ENCODE data around the gene AZGP1. TPM values are rescaled to one million over a fixed set of nuclear protein-coding genes. Genes with fewer than 3 reads are reported as not detected.

The AZGP1 gene
- total RNA-seq, 3 donors from 2014 or later (not counting 1 experiment from before 2014, with no cell fraction given) = not detected

DNA sequence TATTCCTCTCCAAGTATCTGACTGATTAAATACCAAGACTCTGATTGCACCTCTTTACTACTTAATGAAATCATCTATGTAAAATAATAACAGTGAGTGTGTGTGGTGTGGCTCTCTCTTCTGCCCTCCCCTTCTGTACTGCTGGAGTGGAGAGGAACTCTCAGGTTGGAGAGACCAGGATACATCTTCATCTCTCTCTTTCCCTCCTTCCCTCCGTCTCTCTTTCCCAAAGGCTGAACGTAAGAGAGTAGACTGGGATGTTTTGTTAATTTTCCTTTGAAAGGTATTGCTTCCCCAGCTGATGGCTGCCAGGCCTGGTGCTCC is 46.1 kb downstream of the AZGP1 start:
- H3K4me3 ChIP-seq (ENCODE audit: low read length) = no peak overlapping the region
- Mint-ChIP-seq H3K27ac (no peak overlapping the region), H3K4me1 (peaks cover 0 to 5% of the 10 kb centered on the region in 2 donors), H3K27me3 (ENCODE audit: low read depth in 2 of 2) (peaks cover 53 to 71% of the 10 kb centered on the region in 2 donors), H3K36me3 (no peaks in the 10 kb centered on the region), H3K4me3 (no peak overlapping the region), H3K9me3 (no peaks in the 10 kb centered on the region)
- H3K36me3 ChIP-seq (ENCODE audit: control insufficient read depth, insufficient read depth, low read length) = no peaks in the 10 kb centered on the region
- H3K27ac ChIP-seq (ENCODE audit: low read length) = no peak overlapping the region
- no peak for DNase-seq
- ATAC-seq = peak in 1 of 3 donors; percentile 10
- peaks cover 8% of the 10 kb centered on the region for H3K27me3 ChIP-seq (ENCODE audit: control insufficient read depth, insufficient read depth, low read length)
- H3K9me3 ChIP-seq (ENCODE audit: control insufficient read depth, insufficient read depth, low read length) = no peaks in the 10 kb centered on the region
- WGBS (ENCODE audit: insufficient coverage) = no CpG with 5 or more reads among the region's 2 CpGs
- intact Hi-C loops (cut with micrococcal nuclease) = no loop called here
- TF ChIP-seq, protein P1, sequence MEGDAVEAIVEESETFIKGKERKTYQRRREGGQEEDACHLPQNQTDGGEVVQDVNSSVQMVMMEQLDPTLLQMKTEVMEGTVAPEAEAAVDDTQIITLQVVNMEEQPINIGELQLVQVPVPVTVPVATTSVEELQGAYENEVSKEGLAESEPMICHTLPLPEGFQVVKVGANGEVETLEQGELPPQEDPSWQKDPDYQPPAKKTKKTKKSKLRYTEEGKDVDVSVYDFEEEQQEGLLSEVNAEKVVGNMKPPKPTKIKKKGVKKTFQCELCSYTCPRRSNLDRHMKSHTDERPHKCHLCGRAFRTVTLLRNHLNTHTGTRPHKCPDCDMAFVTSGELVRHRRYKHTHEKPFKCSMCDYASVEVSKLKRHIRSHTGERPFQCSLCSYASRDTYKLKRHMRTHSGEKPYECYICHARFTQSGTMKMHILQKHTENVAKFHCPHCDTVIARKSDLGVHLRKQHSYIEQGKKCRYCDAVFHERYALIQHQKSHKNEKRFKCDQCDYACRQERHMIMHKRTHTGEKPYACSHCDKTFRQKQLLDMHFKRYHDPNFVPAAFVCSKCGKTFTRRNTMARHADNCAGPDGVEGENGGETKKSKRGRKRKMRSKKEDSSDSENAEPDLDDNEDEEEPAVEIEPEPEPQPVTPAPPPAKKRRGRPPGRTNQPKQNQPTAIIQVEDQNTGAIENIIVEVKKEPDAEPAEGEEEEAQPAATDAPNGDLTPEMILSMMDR (IDR thresholded peaks at IDR 0.05) = no peak
- peaks cover 6% of the 10 kb centered on the region for H3K4me1 ChIP-seq (ENCODE audit: control insufficient read depth, insufficient read depth, low read length)

DNA sequence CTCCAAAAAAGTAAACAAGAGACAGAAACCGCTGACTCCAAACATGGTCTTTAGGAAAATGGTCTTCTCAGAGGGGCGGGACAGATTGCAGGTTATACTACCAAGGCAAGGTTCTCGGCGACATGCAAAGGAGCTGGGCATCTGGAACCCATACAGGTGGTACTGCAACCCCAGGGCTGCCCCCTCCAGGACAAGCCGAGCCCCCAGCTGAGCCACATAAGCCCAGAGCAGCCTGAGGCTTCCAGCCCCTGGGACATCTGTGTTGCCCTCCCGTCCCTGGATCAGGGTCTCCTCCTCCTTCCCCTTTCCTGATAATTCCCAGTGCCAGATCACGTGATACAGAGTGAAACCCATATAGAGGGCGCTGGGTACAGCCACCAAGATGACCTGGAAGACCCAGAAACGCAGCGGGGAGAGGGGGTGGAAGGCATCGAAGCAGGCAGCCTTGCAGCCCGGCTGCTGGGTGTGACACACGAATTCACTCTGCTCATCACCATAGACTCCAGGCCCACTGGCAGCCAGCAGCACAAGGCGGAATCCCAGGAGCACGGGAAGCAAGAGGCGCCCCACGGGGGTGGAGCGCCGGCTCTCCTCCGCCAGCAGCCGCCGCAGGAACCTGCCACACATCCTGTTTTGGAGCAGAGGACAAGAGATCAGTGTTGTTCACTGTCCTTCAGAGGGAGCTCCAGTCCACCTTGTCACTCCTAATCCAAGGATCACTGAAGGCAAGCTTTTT is 46.7 kb downstream of the AZGP1 start, which contains the start of gene GJC3:
Gene GJC3, minus strand, starts transcription at position 627 of the 736 bp plus-strand sequence. Its CDS starts 0 bp downstream, at position 627.
- WGBS (ENCODE audit: insufficient coverage) = 21% methylated on average over 21 of the region's 22 CpGs
- DNase-seq (peak in 1 of 2 donors; percentile 65), ATAC-seq (peak in 2 of 3 donors; percentile 44 to 57)
- intact Hi-C loops (cut with micrococcal nuclease) = no loop called here
- H3K27ac ChIP-seq (ENCODE audit: low read length) = no peak within 1 kb of the TSS
- H3K4me1 ChIP-seq (ENCODE audit: control insufficient read depth, insufficient read depth, low read length) = peaks cover 6% of the 10 kb centered on the region
- TF ChIP-seq, protein P1 (IDR thresholded peaks at IDR 0.05) = no peak
- no peaks in the 10 kb centered on the region for H3K36me3 Mint-ChIP-seq
- peaks cover 0 to 5% of the 10 kb centered on the region in 2 donors for H3K4me1 Mint-ChIP-seq
- peaks cover 8% of the 10 kb centered on the region for H3K27me3 ChIP-seq (ENCODE audit: control insufficient read depth, insufficient read depth, low read length)
- H3K27me3 Mint-ChIP-seq (ENCODE audit: low read depth in 2 of 2) = peaks cover 49 to 68% of the 10 kb centered on the region in 2 donors
- no peak within 1 kb of the TSS for H3K4me3 ChIP-seq (ENCODE audit: low read length)
- no peak within 1 kb of the TSS for H3K4me3 Mint-ChIP-seq
- no peaks in the 10 kb centered on the region for H3K36me3 ChIP-seq (ENCODE audit: control insufficient read depth, insufficient read depth, low read length)
- no peak within 1 kb of the TSS for H3K27ac Mint-ChIP-seq
- no peaks in the 10 kb centered on the region for H3K9me3 ChIP-seq (ENCODE audit: control insufficient read depth, insufficient read depth, low read length)
- no peaks in the 10 kb centered on the region for H3K9me3 Mint-ChIP-seq

DNA sequence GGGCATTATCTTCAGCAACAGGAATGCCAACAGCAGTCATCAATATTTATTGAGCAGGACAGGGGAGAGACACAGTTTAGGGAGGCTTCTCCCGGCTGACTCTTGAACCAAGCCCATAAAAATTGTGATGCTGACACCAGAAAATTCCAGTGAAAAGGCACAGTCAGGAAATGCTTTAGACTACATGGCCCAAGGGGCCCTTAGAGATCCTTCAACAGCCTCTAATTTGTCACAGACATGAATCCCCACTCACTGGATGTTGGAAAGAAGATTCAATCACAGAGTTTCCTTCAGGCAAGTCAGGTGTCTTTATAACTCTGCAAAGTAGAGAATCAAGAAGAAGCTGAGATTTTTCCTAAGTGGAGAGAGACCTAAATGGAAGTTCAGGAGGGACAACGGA is 47.6 kb downstream of the AZGP1 start:
- Histone ChIP-seq H3K36me3 (ENCODE audit: control insufficient read depth, insufficient read depth, low read length) (no peaks in the 10 kb centered on the region), H3K4me3 (ENCODE audit: low read length) (no peak overlapping the region), H3K27ac (ENCODE audit: low read length) (no peak overlapping the region), H3K9me3 (ENCODE audit: control insufficient read depth, insufficient read depth, low read length) (no peaks in the 10 kb centered on the region), H3K27me3 (ENCODE audit: control insufficient read depth, insufficient read depth, low read length) (peaks cover 8% of the 10 kb centered on the region), H3K4me1 (ENCODE audit: control insufficient read depth, insufficient read depth, low read length) (peaks cover 6% of the 10 kb centered on the region)
- Mint-ChIP-seq H3K9me3 (no peaks in the 10 kb centered on the region), H3K4me1 (peaks cover 0 to 5% of the 10 kb centered on the region in 2 donors), H3K27me3 (ENCODE audit: low read depth in 2 of 2) (peaks cover 45 to 68% of the 10 kb centered on the region in 2 donors), H3K4me3 (no peak overlapping the region), H3K36me3 (no peaks in the 10 kb centered on the region), H3K27ac (no peak overlapping the region)
- DNase-seq (no peak), ATAC-seq (no peak)
- TF ChIP-seq, protein P1 (IDR thresholded peaks at IDR 0.05) = no peak
- 91% methylated on average over 2 of the region's 2 CpGs for WGBS (ENCODE audit: insufficient coverage)
- intact Hi-C loops (cut with micrococcal nuclease) = no loop called here

All from natural killer cell (primary cell).